OCI-LY7 (cell line): Measurements from ENCODE around the gene LSMEM2. TPM values are rescaled to one million over a fixed set of nuclear protein-coding genes. Genes with fewer than 3 reads are reported as not detected.

Source experiments
- BruUV-seq: library from RNA; stranded (reverse); fragments of 400-500 nt; replicated peaks from 2 replicates; lab custom pipeline; 2021; lab: Mats Ljungman, UMichigan
- CTCF ChIA-PET: fragments of 300-600 bp; sonication (Branson Sonifier 250); formaldehyde crosslinking; loops from one replicate; lab custom pipeline; 2022; ENCODE audit warnings: antibody characterized with exemption; ENCODE audit not compliant: unreplicated experiment; lab: Charles Lee
- POLR2A ChIA-PET: fragments of 300-600 bp; sonication (Branson Sonifier 250); formaldehyde crosslinking; loops from one replicate; lab custom pipeline; 2022; ENCODE audit warnings: antibody characterized with exemption; lab: Charles Lee
- DNase-seq: peaks from one replicate; pipeline ENCODE4 v3.0.0-alpha.2; 2015; ENCODE audit warnings: low spot score
- H2AFZ ChIP-seq: fragments of 200-600 bp; sonication (generic), shearing (Covaris generic); 2 replicates; pipeline ENCODE4 v1.6.1; 2014; ENCODE audit warnings: mild to moderate bottlenecking, antibody characterized with exemption, low read length, moderate library complexity
- H3K27ac ChIP-seq: fragments of 200-600 bp; sonication (generic); 2 replicates; pipeline ENCODE4 v1.5.1; 2014; ENCODE audit warnings: mixed run types, low read depth, mild to moderate bottlenecking, moderate library complexity, low read length, inconsistent platforms; ENCODE audit not compliant: poor library complexity, severe bottlenecking
- H3K36me3 ChIP-seq: fragments of 200-600 bp; sonication (generic); 2 replicates; pipeline ENCODE4 v1.6.1; 2014; ENCODE audit warnings: mild to moderate bottlenecking, antibody characterized with exemption, low read length, moderate library complexity, mixed read lengths; ENCODE audit not compliant: insufficient read depth
- H3K4me1 ChIP-seq: fragments of 200-600 bp; sonication (generic); 2 replicates; pipeline ENCODE4 v1.5.1; 2014; ENCODE audit warnings: mild to moderate bottlenecking, low read length; ENCODE audit not compliant: insufficient read depth, poor library complexity, severe bottlenecking
- H3K4me2 ChIP-seq: fragments of 200-600 bp; sonication (generic); 2 replicates; pipeline ENCODE4 v1.6.1; 2014; ENCODE audit warnings: mild to moderate bottlenecking, low read length
- H3K4me3 ChIP-seq: fragments of 200-600 bp; sonication (generic); 2 replicates; pipeline ENCODE4 v1.5.1; 2014; ENCODE audit warnings: mild to moderate bottlenecking, low read depth, low read length; ENCODE audit not compliant: poor library complexity, severe bottlenecking
- H3K79me2 ChIP-seq: fragments of 200-600 bp; sonication (generic); 2 replicates; pipeline ENCODE4 v1.6.1; 2016; ENCODE audit warnings: low read depth, mild to moderate bottlenecking, low read length, moderate library complexity, mixed read lengths; ENCODE audit not compliant: insufficient read depth
- H3K9me2 ChIP-seq: fragments of 200-600 bp; sonication (generic); 2 replicates; pipeline ENCODE4 v1.6.1; 2016; ENCODE audit warnings: mild to moderate bottlenecking, low read length, mixed read lengths; ENCODE audit not compliant: insufficient read depth
- H3K9me3 ChIP-seq: fragments of 200-600 bp; sonication (generic); 2 replicates; pipeline ENCODE4 v1.6.1; 2014; ENCODE audit warnings: mild to moderate bottlenecking, mixed run types, low read length, mixed read lengths
- H4K20me1 ChIP-seq: fragments of 200-600 bp; sonication (generic); 2 replicates; pipeline ENCODE4 v1.6.1; 2014; ENCODE audit warnings: mild to moderate bottlenecking, antibody characterized with exemption, low read length, moderate library complexity, mixed read lengths; ENCODE audit not compliant: insufficient read depth
- EZH2phosphoT487 ChIP-seq: fragments of 200-600 bp; sonication (generic); IDR thresholded peaks from 2 replicates; pipeline ENCODE4 v1.6.1; 2018; ENCODE audit warnings: low read depth, borderline replicate concordance, mild to moderate bottlenecking, mixed run types, antibody characterized with exemption, low read length, moderate library complexity, mixed read lengths
- intact Hi-C: fragments of 100-400 bp; cut with micrococcal nuclease; formaldehyde crosslinking; loops from one replicate; pipeline ENCODE4 v1.10.0; 2022; ENCODE audit not compliant: unreplicated experiment
- total RNA-seq, 2 experiments: library from RNA; depleted of rRNA in 1 of 2; stranded (reverse); fragments of >200 nt in 1 of 2; shearing (Covaris generic) in 1 of 2; gene quantifications; 2 replicates each; pipeline ENCODE4 v1.2.3, GENCODE V29; 2014 to 2022
- TF ChIP-seq, protein P1 (sequence below): fragments of 200-600 bp; sonication (generic); conservative IDR thresholded peaks from 2 replicates; pipeline ENCODE4 v1.5.1; 2014; ENCODE audit warnings: mild to moderate bottlenecking, antibody characterized with exemption, low read length, moderate library complexity, mixed read lengths

LSMEM2 gene
- total RNA-seq, 2 experiments from 2014 or later, result not detected

DNA sequence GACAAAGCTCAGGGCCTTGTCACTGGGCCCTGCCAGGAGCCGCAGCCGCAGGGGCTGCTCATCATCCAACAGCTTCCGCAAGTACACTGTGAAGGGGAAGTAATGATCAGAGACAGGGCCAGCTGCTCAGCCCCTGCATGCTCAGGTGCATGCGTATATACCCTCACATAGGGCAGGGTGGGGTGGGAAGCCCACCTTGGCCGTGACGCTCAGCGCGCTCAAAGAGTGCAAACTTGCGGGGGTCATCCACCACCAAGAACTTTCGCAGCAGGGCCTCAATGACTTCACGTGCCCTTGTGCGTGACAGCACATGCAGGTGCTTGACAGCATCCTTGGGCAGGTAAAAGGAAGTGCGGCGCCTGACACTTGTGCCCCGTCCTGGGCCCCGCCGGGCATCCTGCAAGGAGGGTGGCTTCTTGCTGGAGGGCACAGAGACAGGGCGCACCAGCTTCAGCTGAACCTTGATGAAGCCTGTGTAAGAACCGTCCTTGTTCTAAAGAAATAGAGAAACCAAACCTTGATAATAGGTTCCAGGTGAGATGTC is 52.5 kb downstream of the LSMEM2 start:
- Histone ChIP-seq H3K4me1 (peaks cover 42% of the 10 kb centered on the region), H3K4me3 (no peak overlapping the region), H2AFZ (no peak overlapping the region), H3K9me3 (no peaks in the 10 kb centered on the region), H3K36me3 (peaks cover 66% of the 10 kb centered on the region), H3K27ac (no peak overlapping the region), H3K79me2 (peaks cover 51% of the 10 kb centered on the region), H4K20me1 (peaks cover 5% of the 10 kb centered on the region), H3K9me2 (no peaks in the 10 kb centered on the region), H3K4me2 (no peak overlapping the region)
- TF ChIP-seq, protein P1, sequence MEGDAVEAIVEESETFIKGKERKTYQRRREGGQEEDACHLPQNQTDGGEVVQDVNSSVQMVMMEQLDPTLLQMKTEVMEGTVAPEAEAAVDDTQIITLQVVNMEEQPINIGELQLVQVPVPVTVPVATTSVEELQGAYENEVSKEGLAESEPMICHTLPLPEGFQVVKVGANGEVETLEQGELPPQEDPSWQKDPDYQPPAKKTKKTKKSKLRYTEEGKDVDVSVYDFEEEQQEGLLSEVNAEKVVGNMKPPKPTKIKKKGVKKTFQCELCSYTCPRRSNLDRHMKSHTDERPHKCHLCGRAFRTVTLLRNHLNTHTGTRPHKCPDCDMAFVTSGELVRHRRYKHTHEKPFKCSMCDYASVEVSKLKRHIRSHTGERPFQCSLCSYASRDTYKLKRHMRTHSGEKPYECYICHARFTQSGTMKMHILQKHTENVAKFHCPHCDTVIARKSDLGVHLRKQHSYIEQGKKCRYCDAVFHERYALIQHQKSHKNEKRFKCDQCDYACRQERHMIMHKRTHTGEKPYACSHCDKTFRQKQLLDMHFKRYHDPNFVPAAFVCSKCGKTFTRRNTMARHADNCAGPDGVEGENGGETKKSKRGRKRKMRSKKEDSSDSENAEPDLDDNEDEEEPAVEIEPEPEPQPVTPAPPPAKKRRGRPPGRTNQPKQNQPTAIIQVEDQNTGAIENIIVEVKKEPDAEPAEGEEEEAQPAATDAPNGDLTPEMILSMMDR, result no peak
- no peak for TF ChIP-seq EZH2phosphoT487
- POLR2A ChIA-PET, result no interaction called here
- BruUV-seq, result no TSS peak
- CTCF ChIA-PET, result interaction anchor here (0.7 kb wide), 1 partner anchor 104 kb away, joined by 3 read pairs; no protein-coding TSS in a partner anchor
- intact Hi-C loops, result no loop called here
- no peak for DNase-seq

DNA sequence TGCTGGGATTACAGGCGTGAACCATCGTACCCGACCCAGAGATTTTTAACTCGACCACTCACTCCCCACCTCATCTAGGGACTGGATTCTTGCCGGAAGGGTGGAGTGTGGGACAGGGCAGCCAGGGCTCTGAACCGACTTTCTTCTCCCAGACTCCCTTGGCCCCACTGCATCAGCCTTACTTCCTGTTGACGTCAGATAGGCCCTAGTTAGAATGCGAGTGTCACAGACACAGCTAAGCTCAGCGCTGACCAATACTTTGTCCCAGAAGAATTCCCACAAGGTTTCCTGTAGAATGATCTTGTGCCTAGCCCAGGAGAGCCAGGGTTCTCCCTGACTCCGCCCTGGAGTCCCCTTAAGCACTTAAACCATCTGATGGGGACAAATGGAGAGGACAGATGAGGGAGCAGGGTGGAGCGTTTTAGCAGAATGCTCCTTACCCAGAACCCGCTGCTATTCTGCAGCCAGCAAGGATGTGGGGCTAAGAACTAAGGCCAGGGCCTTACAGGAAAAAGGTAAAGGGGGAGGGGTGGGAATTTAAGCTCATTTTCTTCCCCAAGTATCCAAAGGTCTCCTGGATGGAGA is 54.9 kb downstream of the LSMEM2 start:
- intact Hi-C loops, result no loop called here
- H3K4me2 ChIP-seq, result peak overlapping the region; percentile 90
- no TSS peak for BruUV-seq
- H3K4me1 ChIP-seq, result peaks cover 39% of the 10 kb centered on the region
- H4K20me1 ChIP-seq, result peaks cover 5% of the 10 kb centered on the region
- peaks cover 70% of the 10 kb centered on the region for H3K36me3 ChIP-seq
- H3K79me2 ChIP-seq, result peaks cover 50% of the 10 kb centered on the region
- no peak overlapping the region for H2AFZ ChIP-seq
- POLR2A ChIA-PET, result interaction anchor here (1.0 to 1.8 kb wide), 2 partner anchors 14 to 16 kb away, joined by 5 to 6 read pairs; partner anchors contain the start of genes CYB561D2 and NPRL2
- H3K9me3 ChIP-seq, result no peaks in the 10 kb centered on the region
- H3K4me3 ChIP-seq, result peak overlapping the region; percentile 32
- TF ChIP-seq, protein P1, result no peak
- TF ChIP-seq EZH2phosphoT487, result no peak
- CTCF ChIA-PET, result no interaction called here
- H3K27ac ChIP-seq, result peak overlapping the region; percentile 37
- H3K9me2 ChIP-seq, result no peaks in the 10 kb centered on the region
- DNase-seq, result no peak
